Tibial nerve (tissue), 3 donors: ENCODE measurements around the gene DPM2.

Experiments
- CTCF ChIP-seq, 5 experiments: fragments of 200-600 bp in 3 of 5; fragments of 450-650 bp in 2 of 5; sonication (generic) in 3 of 5; IDR thresholded peaks; one replicate each; pipeline ENCODE4 v1.5.1; 2016 to 2019; ENCODE audit warnings: antibody characterized with exemption in 5 of 5, mild to moderate bottlenecking in 3 of 5, moderate library complexity in 2 of 5
- POLR2A ChIP-seq, 2 donors: fragments of 450-650 bp; IDR thresholded peaks; one replicate each; pipeline ENCODE4 v1.6.1; 2017; ENCODE audit warnings: antibody characterized with exemption in 2 of 2, mild to moderate bottlenecking in 2 of 2, moderate library complexity in 2 of 2

GRCh38 chr9:127971357-127972235, 33.9 kb upstream of the DPM2 start:
- TF ChIP-seq CTCF (IDR thresholded peaks at IDR 0.05) (no peak), POLR2A (IDR thresholded peaks at IDR 0.05) (no peak)
